ENCODE results near the gene CLDN20. TPM values are rescaled to one million over a fixed set of nuclear protein-coding genes. Genes with fewer than 3 reads are reported as not detected.
A peak's percentile ranks its signal among the peaks of the same experiment; 100 is the strongest.

Gene CLDN20
- total and polyA plus RNA-seq, 10 of the 15 experiments (the other 5 are each of a cell fraction or from before 2014, with no cell fraction given): 0.13 to 0.23 TPM; not detected in 8

DNA sequence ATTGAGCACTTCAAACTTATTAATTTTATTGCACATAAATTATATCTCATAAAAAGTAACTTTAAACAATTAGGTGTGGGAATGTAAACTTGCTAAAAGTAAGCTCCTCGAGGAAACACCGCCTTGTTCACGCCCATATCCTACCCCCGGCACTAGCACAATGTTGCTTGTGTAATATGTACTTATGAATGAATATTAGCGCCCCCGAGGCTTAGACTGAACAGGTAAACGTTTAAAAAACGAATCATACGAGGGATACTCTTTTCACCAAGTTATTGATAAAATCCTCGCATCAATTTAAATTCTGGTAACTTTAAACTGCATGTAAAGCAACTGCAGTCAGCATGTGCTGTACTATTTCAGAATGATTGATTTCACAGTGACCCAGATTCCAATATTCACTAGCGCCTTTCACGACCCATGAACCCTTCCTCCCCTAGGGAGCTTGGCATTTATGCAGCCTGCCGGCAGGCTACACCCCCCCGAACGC lies 49.8 kb downstream of the CLDN20 start:
- TF ChIP-seq, protein P1, sequence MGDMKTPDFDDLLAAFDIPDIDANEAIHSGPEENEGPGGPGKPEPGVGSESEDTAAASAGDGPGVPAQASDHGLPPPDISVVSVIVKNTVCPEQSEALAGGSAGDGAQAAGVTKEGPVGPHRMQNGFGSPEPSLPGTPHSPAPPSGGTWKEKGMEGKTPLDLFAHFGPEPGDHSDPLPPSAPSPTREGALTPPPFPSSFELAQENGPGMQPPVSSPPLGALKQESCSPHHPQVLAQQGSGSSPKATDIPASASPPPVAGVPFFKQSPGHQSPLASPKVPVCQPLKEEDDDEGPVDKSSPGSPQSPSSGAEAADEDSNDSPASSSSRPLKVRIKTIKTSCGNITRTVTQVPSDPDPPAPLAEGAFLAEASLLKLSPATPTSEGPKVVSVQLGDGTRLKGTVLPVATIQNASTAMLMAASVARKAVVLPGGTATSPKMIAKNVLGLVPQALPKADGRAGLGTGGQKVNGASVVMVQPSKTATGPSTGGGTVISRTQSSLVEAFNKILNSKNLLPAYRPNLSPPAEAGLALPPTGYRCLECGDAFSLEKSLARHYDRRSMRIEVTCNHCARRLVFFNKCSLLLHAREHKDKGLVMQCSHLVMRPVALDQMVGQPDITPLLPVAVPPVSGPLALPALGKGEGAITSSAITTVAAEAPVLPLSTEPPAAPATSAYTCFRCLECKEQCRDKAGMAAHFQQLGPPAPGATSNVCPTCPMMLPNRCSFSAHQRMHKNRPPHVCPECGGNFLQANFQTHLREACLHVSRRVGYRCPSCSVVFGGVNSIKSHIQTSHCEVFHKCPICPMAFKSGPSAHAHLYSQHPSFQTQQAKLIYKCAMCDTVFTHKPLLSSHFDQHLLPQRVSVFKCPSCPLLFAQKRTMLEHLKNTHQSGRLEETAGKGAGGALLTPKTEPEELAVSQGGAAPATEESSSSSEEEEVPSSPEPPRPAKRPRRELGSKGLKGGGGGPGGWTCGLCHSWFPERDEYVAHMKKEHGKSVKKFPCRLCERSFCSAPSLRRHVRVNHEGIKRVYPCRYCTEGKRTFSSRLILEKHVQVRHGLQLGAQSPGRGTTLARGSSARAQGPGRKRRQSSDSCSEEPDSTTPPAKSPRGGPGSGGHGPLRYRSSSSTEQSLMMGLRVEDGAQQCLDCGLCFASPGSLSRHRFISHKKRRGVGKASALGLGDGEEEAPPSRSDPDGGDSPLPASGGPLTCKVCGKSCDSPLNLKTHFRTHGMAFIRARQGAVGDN (IDR thresholded peaks at IDR 0.05): no peak
- 0 out of 2 replicates have a peak, but pooled peaks have one; percentile 33 for TF ChIP-seq NFIC (IDR thresholded peaks at IDR 0.05; ENCODE audit: low read depth, low read length)
- TF ChIP-seq, protein P2, sequence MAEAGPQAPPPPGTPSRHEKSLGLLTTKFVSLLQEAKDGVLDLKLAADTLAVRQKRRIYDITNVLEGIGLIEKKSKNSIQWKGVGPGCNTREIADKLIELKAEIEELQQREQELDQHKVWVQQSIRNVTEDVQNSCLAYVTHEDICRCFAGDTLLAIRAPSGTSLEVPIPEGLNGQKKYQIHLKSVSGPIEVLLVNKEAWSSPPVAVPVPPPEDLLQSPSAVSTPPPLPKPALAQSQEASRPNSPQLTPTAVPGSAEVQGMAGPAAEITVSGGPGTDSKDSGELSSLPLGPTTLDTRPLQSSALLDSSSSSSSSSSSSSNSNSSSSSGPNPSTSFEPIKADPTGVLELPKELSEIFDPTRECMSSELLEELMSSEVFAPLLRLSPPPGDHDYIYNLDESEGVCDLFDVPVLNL (IDR thresholded peaks at IDR 0.05; ENCODE audit: low read depth, low read length): no peak
- TF ChIP-seq RB1 (IDR thresholded peaks at IDR 0.05; ENCODE audit: borderline replicate concordance): no peak
- TF ChIP-seq SMC3 (IDR thresholded peaks at IDR 0.05; ENCODE audit: borderline replicate concordance, low read length): no peak
- TF ChIP-seq NR2C1 (IDR thresholded peaks at IDR 0.05): 0 out of 2 replicates have a peak, but pooled peaks have one; percentile 6
- TF ChIP-seq HDAC6 (IDR thresholded peaks at IDR 0.05; ENCODE audit: unreplicated experiment): no peak
- TF ChIP-seq IKZF1 (conservative IDR thresholded peaks at IDR 0.05): no peak
- TF ChIP-seq MXI1 (IDR thresholded peaks at IDR 0.05; ENCODE audit: low read depth, low read length): no peak
- no peak for TF ChIP-seq FOXM1 (IDR thresholded peaks at IDR 0.05; ENCODE audit: low read depth, low read length)
- peak overlapping the region; percentile 88 for H3K4me3 ChIP-seq
- intact Hi-C loops (cut with micrococcal nuclease; ENCODE audit: unreplicated experiment): loop anchor here (2.0 to 10.0 kb wide), 3 partner anchors 137 to 1381 kb away; partner anchors contain the start of gene SCAF8

More for the DNA sequence above, 49.8 kb downstream of the CLDN20 start:
- BruUV-seq (replicated peaks): no TSS peak
- Histone ChIP-seq H3K27me3 (replicated peaks in 1 of 2; ENCODE audit: control insufficient read depth in 2 of 2, insufficient read depth in 2 of 2, low read length in 1 of 2) (no peaks in the 10 kb centered on the region), H2AFZ (ENCODE audit: control insufficient read depth, low read depth, low read length) (peak overlapping the region; percentile 99), H3K79me2 (ENCODE audit: control insufficient read depth, insufficient read depth, low read length) (peaks cover 20% of the 10 kb centered on the region), H3K27ac (ENCODE audit: control insufficient read depth, insufficient read depth) (peak overlapping the region; percentile 95), H4K20me1 (ENCODE audit: control insufficient read depth, insufficient read depth) (no peaks in the 10 kb centered on the region), H3K36me3 (ENCODE audit: control insufficient read depth in 2 of 2, insufficient read depth in 2 of 2, low read length in 1 of 2) (peaks cover 0 to 14% of the 10 kb centered on the region in 2 experiments; a peak in 2 of 4 replicates), H3K4me1 (ENCODE audit: control insufficient read depth, insufficient read depth, low read length) (no peaks in the 10 kb centered on the region), H3K9me3 (replicated peaks; ENCODE audit: control insufficient read depth, insufficient read depth, low read length) (no peaks in the 10 kb centered on the region), H3K4me2 (ENCODE audit: control insufficient read depth, insufficient read depth) (peak overlapping the region; percentile 87), H3K9ac (ENCODE audit: control insufficient read depth, insufficient read depth, low read length) (peak overlapping the region; percentile 98)
- ATAC-seq: peak; percentile 35
- FAIRE-seq: no peak
- RAD21 ChIA-PET (ENCODE audit: unreplicated experiment): interaction anchor here (1.9 to 7.0 kb wide), 3 partner anchors 11 to 135 kb away, joined by 5 to 54 read pairs (median 6); no protein-coding TSS in a partner anchor
- in situ Hi-C loops (cut with MboI): no loop called here
- SMC1A ChIA-PET (ENCODE audit: uncharacterized antibody, unreplicated experiment): interaction anchor here (1.1 to 5.7 kb wide), 10 partner anchors 9 to 143 kb away, joined by 4 to 66 read pairs (median 8); no protein-coding TSS in a partner anchor
- under 1% methylated on average over 15 of the region's 15 CpGs for WGBS (ENCODE audit: insufficient coverage, insufficient replicate concordance, low lambda C conversion rate, missing lambda C conversion rate)
- DNase-seq (ENCODE audit: low read depth, low spot score): no peak
- POLR2A ChIA-PET: interaction anchor here (0.7 to 1.6 kb wide), 5 partner anchors 9 to 136 kb away, joined by 3 to 6 read pairs (median 3); no protein-coding TSS in a partner anchor
- CTCF ChIA-PET: interaction anchor here (1.3 to 3.0 kb wide), 4 partner anchors 15 to 136 kb away, joined by 3 to 17 read pairs (median 6); no protein-coding TSS in a partner anchor

All from GM12878 (cell line).